Calu3 (cell line): ENCODE results near the gene PPP6R2. TPM values are rescaled to one million over a fixed set of nuclear protein-coding genes. Genes with fewer than 3 reads are reported as not detected.

ENCODE experiments used
- BruUV-seq: library from RNA; stranded (reverse); fragments of 400-500 nt; replicated peaks from 2 replicates; lab custom pipeline; 2021; lab: Mats Ljungman, UMichigan
- CTCF ChIA-PET: fragments of 300-600 bp; sonication (Branson Sonifier 250); formaldehyde crosslinking; loops from one replicate; lab custom pipeline; 2022; ENCODE audit warnings: antibody characterized with exemption; lab: Charles Lee
- DNase-seq: peaks from one replicate; pipeline ENCODE4 v3.0.0; 2022
- H3K27ac Mint-ChIP-seq: one replicate; pipeline ENCODE4 v1.8.0; 2022; ENCODE audit warnings: mixed read lengths; ENCODE audit not compliant: unreplicated experiment
- H3K27me3 Mint-ChIP-seq: one replicate; pipeline ENCODE4 v1.8.0; 2022; ENCODE audit warnings: mixed read lengths; ENCODE audit not compliant: unreplicated experiment
- H3K36me3 Mint-ChIP-seq: one replicate; pipeline ENCODE4 v1.8.0; 2022; ENCODE audit warnings: mild to moderate bottlenecking, moderate library complexity, mixed read lengths; ENCODE audit not compliant: insufficient read depth, unreplicated experiment
- H3K4me1 Mint-ChIP-seq: one replicate; pipeline ENCODE4 v1.8.0; 2022; ENCODE audit warnings: mild to moderate bottlenecking, low read depth, mixed read lengths; ENCODE audit not compliant: unreplicated experiment
- H3K4me3 Mint-ChIP-seq: one replicate; pipeline ENCODE4 v1.8.0; 2022; ENCODE audit warnings: mild to moderate bottlenecking, low read depth, moderate library complexity, mixed read lengths; ENCODE audit not compliant: unreplicated experiment
- H3K9me3 Mint-ChIP-seq: one replicate; pipeline ENCODE4 v1.8.0; 2022; ENCODE audit warnings: low read depth, mixed read lengths; ENCODE audit not compliant: unreplicated experiment
- CTCF ChIP-seq: fragments of 200-600 bp; IDR thresholded peaks from one replicate; pipeline ENCODE4 v1.8.0; 2022; ENCODE audit warnings: antibody characterized with exemption; ENCODE audit not compliant: unreplicated experiment
- intact Hi-C: fragments of 100-400 bp; cut with micrococcal nuclease; formaldehyde crosslinking; loops from one replicate; pipeline ENCODE4 v1.10.0; 2022; ENCODE audit not compliant: unreplicated experiment
- total RNA-seq: library from RNA; stranded (reverse); gene quantifications from 2 replicates; pipeline ENCODE4 v1.2.3, GENCODE V29; 2022

Gene PPP6R2
- total RNA-seq, 1 experiment from 2014 or later, result 47.1 TPM

GRCh38 chr22:50419116-50419515 is 76.0 kb downstream of the PPP6R2 start:
- intact Hi-C loops, result no loop called here
- Mint-ChIP-seq H3K36me3 (peaks cover 40% of the 10 kb centered on the region), H3K4me1 (no peaks in the 10 kb centered on the region), H3K9me3 (no peaks in the 10 kb centered on the region), H3K4me3 (no peak overlapping the region), H3K27me3 (no peaks in the 10 kb centered on the region), H3K27ac (no peak overlapping the region)
- CTCF ChIA-PET, result interaction anchor here (0.5 kb wide), 1 partner anchor 77 kb away, joined by 8 read pairs; no protein-coding TSS in a partner anchor
- no peak for TF ChIP-seq CTCF
- no TSS peak for BruUV-seq
- no peak for DNase-seq

GRCh38 chr22:50420015-50420414 is 76.9 kb downstream of the PPP6R2 start:
- TF ChIP-seq CTCF, result no peak
- intact Hi-C loops, result no loop called here

GRCh38 chr22:50420581-50420980 is 77.5 kb downstream of the PPP6R2 start:
- no peak for DNase-seq
- intact Hi-C loops, result no loop called here
- Mint-ChIP-seq H3K36me3 (peaks cover 37% of the 10 kb centered on the region), H3K9me3 (no peaks in the 10 kb centered on the region), H3K4me3 (no peak overlapping the region), H3K27ac (no peak overlapping the region), H3K27me3 (no peaks in the 10 kb centered on the region), H3K4me1 (no peaks in the 10 kb centered on the region)
- no TSS peak for BruUV-seq
- TF ChIP-seq CTCF, result no peak
- CTCF ChIA-PET, result no interaction called here

More at GRCh38 chr22:50420015-50420414, 76.9 kb downstream of the PPP6R2 start:
- Mint-ChIP-seq H3K27me3 (no peaks in the 10 kb centered on the region), H3K4me1 (no peaks in the 10 kb centered on the region), H3K9me3 (no peaks in the 10 kb centered on the region), H3K27ac (no peak overlapping the region), H3K4me3 (no peak overlapping the region), H3K36me3 (peaks cover 41% of the 10 kb centered on the region)
- DNase-seq, result no peak
- CTCF ChIA-PET, result no interaction called here
- BruUV-seq, result no TSS peak

- intact Hi-C loops, result no loop called here
- TF ChIP-seq CTCF, result no peak
- Mint-ChIP-seq H3K4me3 (no peak overlapping the region), H3K36me3 (peaks cover 30% of the 10 kb centered on the region), H3K4me1 (no peaks in the 10 kb centered on the region), H3K9me3 (no peaks in the 10 kb centered on the region), H3K27me3 (no peaks in the 10 kb centered on the region), H3K27ac (no peak overlapping the region)
- BruUV-seq, result no TSS peak
- CTCF ChIA-PET, result no interaction called here
- DNase-seq, result no peak
Measured at GRCh38 chr22:50422046-50422445, 78.9 kb downstream of the PPP6R2 start.
